GM23338 (cell line): Measurements from ENCODE around the gene TSPYL2. TPM values are rescaled to one million over a fixed set of nuclear protein-coding genes. Genes with fewer than 3 reads are reported as not detected.

Source experiments
- ATAC-seq: fragments of 200-7000 bp; cut with Tn5 transposase; 3 replicates; pipeline ENCODE4 v1.9.1; 2020
- DNase-seq: peaks from one replicate; pipeline ENCODE4 v3.0.0-alpha.2; 2015; ENCODE audit warnings: low spot score
- H2AFZ ChIP-seq: fragments of 200-600 bp; sonication (generic); 2 replicates; pipeline ENCODE4 v1.8.0; 2016; ENCODE audit warnings: antibody characterized with exemption, mild to moderate bottlenecking, moderate library complexity
- H3F3A ChIP-seq: fragments of 200-600 bp; sonication (generic); replicated peaks from 2 replicates; pipeline ENCODE4 v1.8.0; 2017; ENCODE audit warnings: antibody characterized with exemption, mixed run types, low read depth
- H3K27ac ChIP-seq: fragments of 200-600 bp; sonication (generic); 2 replicates; pipeline ENCODE4 v1.6.1; 2016; ENCODE audit warnings: low read depth
- H3K27me3 ChIP-seq: fragments of 200-600 bp; sonication (generic); 2 replicates; pipeline ENCODE4 v1.8.0; 2016; ENCODE audit warnings: mild to moderate bottlenecking, mixed run types, moderate library complexity; ENCODE audit not compliant: insufficient read depth
- H3K36me3 ChIP-seq: fragments of 200-600 bp; sonication (generic); 2 replicates; pipeline ENCODE4 v1.8.0; 2016; ENCODE audit warnings: mild to moderate bottlenecking; ENCODE audit not compliant: insufficient read depth
- H3K4me1 ChIP-seq: fragments of 200-600 bp; sonication (generic); 2 replicates; pipeline ENCODE4 v1.8.0; 2016; ENCODE audit warnings: mild to moderate bottlenecking, moderate library complexity; ENCODE audit not compliant: insufficient read depth
- H3K4me2 ChIP-seq: fragments of 200-600 bp; sonication (generic); 2 replicates; pipeline ENCODE4 v1.7.1; 2017; ENCODE audit warnings: mixed run types
- H3K4me3 ChIP-seq: fragments of 200-600 bp; sonication (generic); 2 replicates; pipeline ENCODE4 v1.6.1; 2016; ENCODE audit warnings: mixed run types
- H3K79me2 ChIP-seq: fragments of 200-600 bp; sonication (generic); replicated peaks from 2 replicates; pipeline ENCODE4 v1.8.0; 2017; ENCODE audit warnings: mild to moderate bottlenecking; ENCODE audit not compliant: insufficient read depth
- H3K9me2 ChIP-seq: fragments of 200-600 bp; sonication (generic); 2 replicates; pipeline ENCODE4 v1.8.0; 2017; ENCODE audit not compliant: insufficient read depth
- H4K20me1 ChIP-seq: fragments of 200-600 bp; sonication (generic); replicated peaks from 2 replicates; pipeline ENCODE4 v1.8.0; 2017; ENCODE audit warnings: mild to moderate bottlenecking; ENCODE audit not compliant: insufficient read depth
- H3K27ac Mint-ChIP-seq: 2 replicates; pipeline ENCODE4 v1.8.0; 2020; ENCODE audit warnings: inconsistent platforms, mild to moderate bottlenecking, moderate library complexity, mixed read lengths
- H3K27me3 Mint-ChIP-seq: 3 replicates; pipeline ENCODE4 v1.8.0; 2022; ENCODE audit warnings: low read depth, mild to moderate bottlenecking, moderate library complexity, mixed read lengths, inconsistent platforms; ENCODE audit not compliant: insufficient read depth, poor library complexity
- H3K36me3 Mint-ChIP-seq: 3 replicates; pipeline ENCODE4 v1.8.0; 2021; ENCODE audit warnings: low read depth, mild to moderate bottlenecking, inconsistent platforms, moderate library complexity, mixed read lengths
- H3K4me1 Mint-ChIP-seq: 3 replicates; pipeline ENCODE4 v1.8.0; 2020; ENCODE audit warnings: mild to moderate bottlenecking, inconsistent platforms, mixed read lengths
- H3K4me3 Mint-ChIP-seq: 3 replicates; pipeline ENCODE4 v1.8.0; 2021; ENCODE audit warnings: moderate library complexity, mild to moderate bottlenecking, inconsistent platforms, mixed read lengths
- H3K9me3 Mint-ChIP-seq: 3 replicates; pipeline ENCODE4 v1.8.0; 2020; ENCODE audit warnings: moderate library complexity, mild to moderate bottlenecking, inconsistent platforms, mixed read lengths
- CREB1 ChIP-seq: fragments of 250-450 bp; sonication (Bioruptor Pico); IDR thresholded peaks from 2 replicates; pipeline ENCODE4 v1.5.0; 2020; ENCODE audit warnings: low read depth, mild to moderate bottlenecking, moderate library complexity
- CTCF ChIP-seq, 2 experiments: fragments of 200-600 bp in 1 of 2; sonication (generic) in 1 of 2; conservative IDR thresholded peaks; 2 replicates each; pipeline versions ENCODE4 v1.5.1 to v1.6.1; 2016 to 2017; ENCODE audit warnings: antibody characterized with exemption in 2 of 2, low read depth in 2 of 2, mild to moderate bottlenecking in 2 of 2, moderate library complexity in 1 of 2
- EZH2phosphoT487 ChIP-seq: fragments of 200-600 bp; sonication (generic); IDR thresholded peaks from one replicate; pipeline ENCODE4 v1.8.1; 2018; ENCODE audit warnings: antibody characterized with exemption; ENCODE audit not compliant: unreplicated experiment
- NANOG ChIP-seq: IDR thresholded peaks from 2 replicates; pipeline ENCODE4 v1.6.1; 2016; ENCODE audit warnings: antibody characterized with exemption, borderline replicate concordance
- POLR2AphosphoS5 ChIP-seq: IDR thresholded peaks from 2 replicates; pipeline ENCODE4 v1.6.1; 2016; ENCODE audit warnings: antibody characterized with exemption, low read depth
- STAT1 ChIP-seq: IDR thresholded peaks from one replicate; pipeline ENCODE4 v1.6.1; 2016; ENCODE audit warnings: antibody characterized with exemption; ENCODE audit not compliant: unreplicated experiment
- ZNF114 ChIP-seq: fragments of 250-450 bp; sonication (Bioruptor Pico); IDR thresholded peaks from 2 replicates; pipeline ENCODE4 v1.5.0; 2020; ENCODE audit warnings: mild to moderate bottlenecking, moderate library complexity
- ZNF331 ChIP-seq: fragments of 250-450 bp; sonication (Bioruptor Pico); IDR thresholded peaks from 2 replicates; pipeline ENCODE4 v1.5.0; 2020; ENCODE audit warnings: low read depth, mild to moderate bottlenecking, moderate library complexity
- polyA plus RNA-seq: library from polyadenylated mRNA; unstranded; fragments of >200 nt; fragmentation: Nextera tagmentation; extraction: Ambion mirVana; gene quantifications from 2 replicates; pipeline ENCODE4 v1.2.1, GENCODE V29; 2016
- total RNA-seq: library from RNA; depleted of rRNA; stranded (reverse); fragments of >200 nt; shearing (Covaris generic); gene quantifications from 2 replicates; pipeline ENCODE4 v1.2.3, GENCODE V29; 2014
- TF ChIP-seq, protein P1 (sequence below): fragments of 250-450 bp; sonication (Bioruptor Pico); IDR thresholded peaks from 2 replicates; pipeline ENCODE4 v1.5.0; 2020; ENCODE audit warnings: mild to moderate bottlenecking, moderate library complexity

The TSPYL2 gene
- total and polyA plus RNA-seq, 2 experiments from 2014 or later: 13.4 TPM

GRCh38 chrX:53114864-53115549, 32.8 kb downstream of the TSPYL2 start (continued):
- TF ChIP-seq, protein P1, sequence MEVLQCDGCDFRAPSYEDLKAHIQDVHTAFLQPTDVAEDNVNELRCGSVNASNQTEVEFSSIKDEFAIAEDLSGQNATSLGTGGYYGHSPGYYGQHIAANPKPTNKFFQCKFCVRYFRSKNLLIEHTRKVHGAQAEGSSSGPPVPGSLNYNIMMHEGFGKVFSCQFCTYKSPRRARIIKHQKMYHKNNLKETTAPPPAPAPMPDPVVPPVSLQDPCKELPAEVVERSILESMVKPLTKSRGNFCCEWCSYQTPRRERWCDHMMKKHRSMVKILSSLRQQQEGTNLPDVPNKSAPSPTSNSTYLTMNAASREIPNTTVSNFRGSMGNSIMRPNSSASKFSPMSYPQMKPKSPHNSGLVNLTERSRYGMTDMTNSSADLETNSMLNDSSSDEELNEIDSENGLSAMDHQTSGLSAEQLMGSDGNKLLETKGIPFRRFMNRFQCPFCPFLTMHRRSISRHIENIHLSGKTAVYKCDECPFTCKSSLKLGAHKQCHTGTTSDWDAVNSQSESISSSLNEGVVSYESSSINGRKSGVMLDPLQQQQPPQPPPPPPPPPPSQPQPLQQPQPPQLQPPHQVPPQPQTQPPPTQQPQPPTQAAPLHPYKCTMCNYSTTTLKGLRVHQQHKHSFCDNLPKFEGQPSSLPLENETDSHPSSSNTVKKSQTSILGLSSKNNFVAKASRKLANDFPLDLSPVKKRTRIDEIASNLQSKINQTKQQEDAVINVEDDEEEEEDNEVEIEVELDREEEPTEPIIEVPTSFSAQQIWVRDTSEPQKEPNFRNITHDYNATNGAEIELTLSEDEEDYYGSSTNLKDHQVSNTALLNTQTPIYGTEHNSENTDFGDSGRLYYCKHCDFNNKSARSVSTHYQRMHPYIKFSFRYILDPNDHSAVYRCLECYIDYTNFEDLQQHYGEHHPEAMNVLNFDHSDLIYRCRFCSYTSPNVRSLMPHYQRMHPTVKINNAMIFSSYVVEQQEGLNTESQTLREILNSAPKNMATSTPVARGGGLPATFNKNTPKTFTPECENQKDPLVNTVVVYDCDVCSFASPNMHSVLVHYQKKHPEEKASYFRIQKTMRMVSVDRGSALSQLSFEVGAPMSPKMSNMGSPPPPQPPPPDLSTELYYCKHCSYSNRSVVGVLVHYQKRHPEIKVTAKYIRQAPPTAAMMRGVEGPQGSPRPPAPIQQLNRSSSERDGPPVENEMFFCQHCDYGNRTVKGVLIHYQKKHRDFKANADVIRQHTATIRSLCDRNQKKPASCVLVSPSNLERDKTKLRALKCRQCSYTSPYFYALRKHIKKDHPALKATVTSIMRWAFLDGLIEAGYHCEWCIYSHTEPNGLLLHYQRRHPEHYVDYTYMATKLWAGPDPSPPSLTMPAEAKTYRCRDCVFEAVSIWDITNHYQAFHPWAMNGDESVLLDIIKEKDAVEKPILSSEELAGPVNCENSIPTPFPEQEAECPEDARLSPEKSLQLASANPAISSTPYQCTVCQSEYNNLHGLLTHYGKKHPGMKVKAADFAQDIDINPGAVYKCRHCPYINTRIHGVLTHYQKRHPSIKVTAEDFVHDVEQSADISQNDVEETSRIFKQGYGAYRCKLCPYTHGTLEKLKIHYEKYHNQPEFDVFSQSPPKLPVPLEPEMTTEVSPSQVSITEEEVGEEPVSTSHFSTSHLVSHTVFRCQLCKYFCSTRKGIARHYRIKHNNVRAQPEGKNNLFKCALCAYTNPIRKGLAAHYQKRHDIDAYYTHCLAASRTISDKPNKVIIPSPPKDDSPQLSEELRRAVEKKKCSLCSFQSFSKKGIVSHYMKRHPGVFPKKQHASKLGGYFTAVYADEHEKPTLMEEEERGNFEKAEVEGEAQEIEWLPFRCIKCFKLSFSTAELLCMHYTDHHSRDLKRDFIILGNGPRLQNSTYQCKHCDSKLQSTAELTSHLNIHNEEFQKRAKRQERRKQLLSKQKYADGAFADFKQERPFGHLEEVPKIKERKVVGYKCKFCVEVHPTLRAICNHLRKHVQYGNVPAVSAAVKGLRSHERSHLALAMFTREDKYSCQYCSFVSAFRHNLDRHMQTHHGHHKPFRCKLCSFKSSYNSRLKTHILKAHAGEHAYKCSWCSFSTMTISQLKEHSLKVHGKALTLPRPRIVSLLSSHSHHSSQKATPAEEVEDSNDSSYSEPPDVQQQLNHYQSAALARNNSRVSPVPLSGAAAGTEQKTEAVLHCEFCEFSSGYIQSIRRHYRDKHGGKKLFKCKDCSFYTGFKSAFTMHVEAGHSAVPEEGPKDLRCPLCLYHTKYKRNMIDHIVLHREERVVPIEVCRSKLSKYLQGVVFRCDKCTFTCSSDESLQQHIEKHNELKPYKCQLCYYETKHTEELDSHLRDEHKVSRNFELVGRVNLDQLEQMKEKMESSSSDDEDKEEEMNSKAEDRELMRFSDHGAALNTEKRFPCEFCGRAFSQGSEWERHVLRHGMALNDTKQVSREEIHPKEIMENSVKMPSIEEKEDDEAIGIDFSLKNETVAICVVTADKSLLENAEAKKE (CRISPR knock-in tag): no peak
- TF ChIP-seq POLR2AphosphoS5 (no peak), EZH2phosphoT487 (no peak), CREB1 (CRISPR knock-in tag) (no peak)

DNA sequence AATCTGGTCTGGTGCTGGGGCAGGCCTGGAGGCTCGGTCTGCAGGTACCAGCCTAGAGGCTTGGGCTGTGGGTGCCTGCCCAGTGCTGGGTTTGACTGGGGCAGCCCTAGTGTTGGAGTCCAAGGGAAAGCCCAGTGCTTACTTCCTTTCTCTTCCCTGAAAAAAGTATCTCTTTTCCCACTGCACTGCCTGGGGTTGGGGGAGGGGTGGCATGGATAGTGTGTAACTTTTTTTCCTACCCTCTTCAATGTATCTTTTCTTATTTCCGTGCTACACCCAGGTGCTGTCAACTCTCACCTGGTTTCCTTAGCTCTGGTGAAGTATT, 33.3 kb downstream of the TSPYL2 start:
- H3K4me1 ChIP-seq: no peaks in the 10 kb centered on the region
- ATAC-seq: no peak
- no peak overlapping the region for H3K4me2 ChIP-seq
- TF ChIP-seq NANOG (no peak), CREB1 (CRISPR knock-in tag) (no peak), ZNF114 (no peak), CTCF (conservative IDR thresholded peaks at IDR 0.05; ENCODE audit: low read depth in 2 of 2) (no peak), STAT1 (no peak), ZNF331 (no peak)

More for the DNA sequence above, 33.3 kb downstream of the TSPYL2 start:
- Mint-ChIP-seq H3K4me3 (no peak overlapping the region), H3K4me1 (peaks cover 4% of the 10 kb centered on the region; the same call in 2 of the 3 replicates), H3K36me3 (peaks cover 2% of the 10 kb centered on the region; the same call in 2 of the 3 replicates), H3K9me3 (no peaks in the 10 kb centered on the region), H3K27ac (0 out of 2 replicates have a peak overlapping the region, but pooled peaks have one; percentile 29), H3K27me3 (peaks cover 3% of the 10 kb centered on the region)
- Histone ChIP-seq H3K27me3 (no peaks in the 10 kb centered on the region), H3F3A (no peaks in the 10 kb centered on the region), H3K4me3 (no peak overlapping the region), H3K36me3 (no peaks in the 10 kb centered on the region), H3K9me2 (no peaks in the 10 kb centered on the region), H4K20me1 (no peaks in the 10 kb centered on the region; the same call in 1 of the 2 replicates), H2AFZ (no peak overlapping the region), H3K79me2 (no peaks in the 10 kb centered on the region), H3K27ac (no peak overlapping the region)
- DNase-seq: no peak
